ENCODE measurements around the gene KATNB1.

DNA sequence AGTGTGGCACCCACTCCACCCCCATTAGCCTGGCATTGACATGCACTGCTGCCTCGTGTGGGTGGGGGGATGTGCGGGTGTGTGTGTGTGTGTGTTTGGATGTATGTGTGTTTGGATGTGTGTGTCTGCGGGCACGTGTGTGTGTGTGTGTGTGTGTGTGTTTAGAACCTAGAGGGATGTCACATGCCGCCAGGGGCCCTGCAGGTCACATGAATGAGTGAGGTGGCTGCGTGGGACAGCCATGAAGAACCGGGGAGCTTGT is 9.0 kb downstream of the KATNB1 start:
- TF ChIP-seq BRCA1 (IDR thresholded peaks at IDR 0.05; ENCODE audit: low read depth, low read length) = no peak
- no peak for TF ChIP-seq KDM5A (IDR thresholded peaks at IDR 0.05; ENCODE audit: low read length)
- TF ChIP-seq, protein P1, sequence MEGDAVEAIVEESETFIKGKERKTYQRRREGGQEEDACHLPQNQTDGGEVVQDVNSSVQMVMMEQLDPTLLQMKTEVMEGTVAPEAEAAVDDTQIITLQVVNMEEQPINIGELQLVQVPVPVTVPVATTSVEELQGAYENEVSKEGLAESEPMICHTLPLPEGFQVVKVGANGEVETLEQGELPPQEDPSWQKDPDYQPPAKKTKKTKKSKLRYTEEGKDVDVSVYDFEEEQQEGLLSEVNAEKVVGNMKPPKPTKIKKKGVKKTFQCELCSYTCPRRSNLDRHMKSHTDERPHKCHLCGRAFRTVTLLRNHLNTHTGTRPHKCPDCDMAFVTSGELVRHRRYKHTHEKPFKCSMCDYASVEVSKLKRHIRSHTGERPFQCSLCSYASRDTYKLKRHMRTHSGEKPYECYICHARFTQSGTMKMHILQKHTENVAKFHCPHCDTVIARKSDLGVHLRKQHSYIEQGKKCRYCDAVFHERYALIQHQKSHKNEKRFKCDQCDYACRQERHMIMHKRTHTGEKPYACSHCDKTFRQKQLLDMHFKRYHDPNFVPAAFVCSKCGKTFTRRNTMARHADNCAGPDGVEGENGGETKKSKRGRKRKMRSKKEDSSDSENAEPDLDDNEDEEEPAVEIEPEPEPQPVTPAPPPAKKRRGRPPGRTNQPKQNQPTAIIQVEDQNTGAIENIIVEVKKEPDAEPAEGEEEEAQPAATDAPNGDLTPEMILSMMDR (IDR thresholded peaks at IDR 0.05; ENCODE audit: control extremely low read depth in 1 of 3, insufficient read depth in 1 of 3, low read depth in 1 of 3, low read length in 3 of 3) = no peak
- no peak for TF ChIP-seq SP1 (IDR thresholded peaks at IDR 0.05; ENCODE audit: low read depth, low read length)
- TF ChIP-seq EZH2 (IDR thresholded peaks at IDR 0.05; ENCODE audit: low read depth, low read length, severe bottlenecking) = no peak

Measured in H1 (cell line).